Retina (tissue), 1 donor: ENCODE measurements around the gene OR2T3.
"Not testable (repeated sequence)": the region's sequence is repeated elsewhere in the genome, so short reads cannot be mapped to it uniquely, and the experiment has no call there.

Experiments
- DNase-seq: peaks from one replicate; pipeline ENCODE4 v3.0.0-alpha.2; 2016

OR2T3 gene

GRCh38 chr1:248473051-248473450, at the start of gene OR2T3:
TSS of gene OR2T3 (plus strand) at chr1:248473351. CDS start at chr1:248473351, 0 bp downstream.
- not testable (repeated sequence) for DNase-seq

- DNase-seq: not testable (repeated sequence)
Measured at GRCh38 chr1:248427526-248428191, 45.5 kb upstream of the OR2T3 start.

- DNase-seq: not testable (repeated sequence)
Measured at GRCh38 chr1:248428192-248428533, 45.0 kb upstream of the OR2T3 start.

- not testable (repeated sequence) for DNase-seq
Measured at GRCh38 chr1:248431683-248432082, 41.5 kb upstream of the OR2T3 start.

GRCh38 chr1:248432201-248432600, 41.0 kb upstream of the OR2T3 start:
- not testable (repeated sequence) for DNase-seq

GRCh38 chr1:248433811-248434415, 39.2 kb upstream of the OR2T3 start:
- DNase-seq: not testable (repeated sequence)

GRCh38 chr1:248434913-248435312, 38.2 kb upstream of the OR2T3 start:
- not testable (repeated sequence) for DNase-seq

GRCh38 chr1:248436303-248436702, 36.8 kb upstream of the OR2T3 start:
- not testable (repeated sequence) for DNase-seq

- DNase-seq: not testable (repeated sequence)
Measured at GRCh38 chr1:248438668-248439067, 34.5 kb upstream of the OR2T3 start.

- not testable (repeated sequence) for DNase-seq
Measured at GRCh38 chr1:248439283-248439682, 33.9 kb upstream of the OR2T3 start.

- not testable (repeated sequence) for DNase-seq
Measured at GRCh38 chr1:248442500-248443277, 30.5 kb upstream of the OR2T3 start.

- DNase-seq: not testable (repeated sequence)
Measured at GRCh38 chr1:248444603-248445002, 28.5 kb upstream of the OR2T3 start.

- not testable (repeated sequence) for DNase-seq
Measured at GRCh38 chr1:248445399-248445798, 27.8 kb upstream of the OR2T3 start, which contains the start of gene OR2T2. TSS of gene OR2T2 (plus strand) at chr1:248445637. CDS start at chr1:248452798, 7,161 bp downstream.

GRCh38 chr1:248448409-248449074, 24.6 kb upstream of the OR2T3 start:
- DNase-seq: not testable (repeated sequence)

- not testable (repeated sequence) for DNase-seq
Measured at GRCh38 chr1:248449821-248450465, 23.2 kb upstream of the OR2T3 start.

GRCh38 chr1:248450466-248451145, 22.5 kb upstream of the OR2T3 start:
- not testable (repeated sequence) for DNase-seq

GRCh38 chr1:248453619-248454018, 19.5 kb upstream of the OR2T3 start:
- not testable (repeated sequence) for DNase-seq

- not testable (repeated sequence) for DNase-seq
Measured at GRCh38 chr1:248455045-248455444, 18.1 kb upstream of the OR2T3 start.

GRCh38 chr1:248456635-248457034, 16.5 kb upstream of the OR2T3 start:
- DNase-seq: not testable (repeated sequence)

- DNase-seq: not testable (repeated sequence)
Measured at GRCh38 chr1:248459117-248459516, 14.0 kb upstream of the OR2T3 start.

GRCh38 chr1:248471154-248471553, 2.0 kb upstream of the OR2T3 start:
- no peak for DNase-seq

- DNase-seq: not testable (repeated sequence)
Measured at GRCh38 chr1:248472111-248472510, 1.0 kb upstream of the OR2T3 start.
